GM15510 (cell line): ENCODE data around the gene MTHFD2.

Source experiments
- POLR2A ChIP-seq: IDR thresholded peaks from 3 replicates; pipeline ENCODE4 v1.6.1; 2011; ENCODE audit warnings: borderline replicate concordance; ENCODE audit not compliant: insufficient read length; ENCODE audit errors: extremely low read depth

MTHFD2 gene

GRCh38 chr2:74198461-74199274 lies at the start of gene MTHFD2:
TSS of gene MTHFD2 (plus strand) at chr2:74198615. CDS start at chr2:74198642, 27 bp downstream.
- TF ChIP-seq POLR2A: peak; percentile 99

DNA sequence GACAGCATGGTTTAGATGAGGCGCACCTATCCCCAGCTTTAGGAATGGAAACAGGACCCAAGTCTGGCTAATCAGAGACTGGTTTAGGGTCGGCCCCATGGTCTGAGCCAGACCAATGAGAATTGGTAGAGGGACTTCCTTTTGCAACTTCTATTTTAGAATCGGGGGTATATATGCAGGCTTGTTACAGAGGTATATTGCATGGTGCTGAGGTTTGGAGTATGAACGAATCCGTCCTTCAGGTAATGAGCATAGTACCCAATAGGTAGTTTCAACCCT lies 49.2 kb upstream of the MTHFD2 start:
- no peak for TF ChIP-seq POLR2A

DNA sequence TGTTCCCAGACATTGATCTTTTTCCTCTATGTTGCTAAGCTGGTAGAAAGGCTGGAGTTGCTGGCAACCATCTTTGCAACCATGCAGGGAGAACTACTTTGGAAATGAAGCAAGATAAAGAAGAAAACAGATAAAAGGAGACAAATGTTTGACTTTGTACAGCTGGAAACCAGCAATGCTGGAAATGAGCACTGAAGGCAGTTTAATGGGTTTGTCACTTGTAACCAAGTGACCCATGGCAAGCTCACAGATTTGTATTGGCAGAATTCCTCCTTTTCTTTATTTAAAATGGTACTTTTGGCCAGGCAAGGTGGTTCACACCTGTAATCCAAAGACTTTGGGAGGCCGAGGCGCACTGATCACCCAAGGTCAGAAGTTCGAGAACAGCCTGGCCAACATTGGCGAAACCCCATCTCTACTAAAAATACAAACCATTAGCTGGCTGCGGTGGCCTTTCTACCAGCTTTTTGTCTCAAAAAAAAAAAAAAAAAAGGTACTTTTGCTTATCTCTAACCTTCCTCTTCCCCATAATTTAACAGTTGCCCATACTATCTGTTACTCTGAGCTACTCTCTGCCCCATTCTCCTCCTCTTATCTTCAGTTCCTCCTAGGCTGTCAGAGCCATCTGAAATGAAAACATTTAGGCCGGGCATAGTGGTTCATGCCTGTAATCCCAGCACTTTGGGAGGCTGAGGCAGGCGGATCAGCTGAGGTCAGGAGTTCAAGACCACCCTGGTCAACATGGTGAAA lies 48.7 kb upstream of the MTHFD2 start:
- TF ChIP-seq POLR2A: no peak

- no peak for TF ChIP-seq POLR2A
Observed at GRCh38 chr2:74152954-74153353, 45.5 kb upstream of the MTHFD2 start.

DNA sequence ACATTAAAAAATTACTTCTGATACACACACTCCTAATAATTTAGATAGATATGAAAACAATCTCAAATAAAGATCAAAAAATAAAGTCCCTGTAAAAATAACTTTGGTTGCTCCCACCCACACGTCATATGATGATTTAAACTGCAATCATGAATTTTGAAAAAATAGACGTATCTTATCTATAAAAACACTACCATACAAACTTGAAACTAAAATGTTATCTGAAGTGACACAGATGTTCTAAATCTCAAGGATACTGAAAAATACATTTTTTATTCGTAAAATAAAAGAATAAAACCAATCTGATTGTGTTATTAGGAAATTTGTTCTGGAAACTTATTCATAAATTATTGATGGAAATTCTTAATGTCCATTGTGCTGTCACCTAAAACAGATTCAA lies 42.6 kb upstream of the MTHFD2 start:
- no peak for TF ChIP-seq POLR2A

DNA sequence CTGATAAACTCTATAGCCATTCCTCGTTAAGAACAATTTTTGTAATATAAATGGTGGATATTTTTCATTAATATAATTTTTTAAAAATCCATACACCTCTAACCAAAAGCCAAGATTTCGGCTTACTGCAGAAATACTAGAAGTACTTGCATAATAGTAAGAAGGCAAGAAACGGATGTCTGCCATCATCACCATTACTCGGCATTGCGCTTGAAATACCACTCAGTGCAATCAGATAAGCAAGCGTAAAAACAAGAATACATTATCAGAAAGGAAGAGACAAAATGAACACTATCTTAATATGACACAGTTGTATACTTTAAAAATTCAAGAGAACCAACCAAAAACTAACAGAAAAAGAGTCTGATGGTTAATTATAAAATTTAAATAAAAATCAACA lies 35.5 kb upstream of the MTHFD2 start:
- no peak for TF ChIP-seq POLR2A

DNA sequence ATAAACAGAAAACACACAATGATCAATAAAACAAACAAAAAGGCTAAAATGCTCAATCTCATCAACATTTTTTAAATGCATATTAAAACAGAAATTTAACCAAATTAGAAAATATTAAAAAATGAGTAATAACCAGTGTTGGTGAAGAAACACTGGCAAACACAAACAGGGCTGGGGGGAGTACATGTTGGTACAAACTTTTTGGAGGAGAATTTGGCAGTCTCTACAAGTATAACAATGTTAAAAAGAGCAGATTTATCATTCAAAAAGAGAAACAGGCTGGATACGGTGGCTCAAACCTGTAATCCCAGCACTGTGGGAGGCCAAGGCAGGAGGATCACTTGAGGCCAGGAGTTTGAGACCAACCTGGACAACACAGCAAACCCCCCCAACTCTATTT lies 33.7 kb upstream of the MTHFD2 start:
- no peak for TF ChIP-seq POLR2A

DNA sequence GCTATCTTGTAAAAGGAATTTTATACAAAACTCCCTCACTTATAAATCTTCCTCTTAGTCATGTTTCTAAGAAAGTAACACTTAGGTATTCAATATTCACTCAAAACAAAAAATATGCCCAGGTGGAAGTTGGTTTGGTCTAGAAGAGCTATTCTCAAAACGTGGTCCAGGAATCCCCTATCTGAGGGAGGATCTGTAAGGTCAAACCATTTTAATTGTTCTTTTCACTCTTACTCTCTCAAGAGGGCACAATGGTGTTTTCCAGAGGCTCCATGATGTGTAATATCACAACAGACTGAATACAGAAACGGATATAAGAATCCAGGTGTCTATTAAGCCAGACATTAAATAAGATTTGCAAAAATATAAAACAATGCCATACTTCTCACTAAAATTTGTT lies 29.7 kb upstream of the MTHFD2 start:
- no peak for TF ChIP-seq POLR2A

DNA sequence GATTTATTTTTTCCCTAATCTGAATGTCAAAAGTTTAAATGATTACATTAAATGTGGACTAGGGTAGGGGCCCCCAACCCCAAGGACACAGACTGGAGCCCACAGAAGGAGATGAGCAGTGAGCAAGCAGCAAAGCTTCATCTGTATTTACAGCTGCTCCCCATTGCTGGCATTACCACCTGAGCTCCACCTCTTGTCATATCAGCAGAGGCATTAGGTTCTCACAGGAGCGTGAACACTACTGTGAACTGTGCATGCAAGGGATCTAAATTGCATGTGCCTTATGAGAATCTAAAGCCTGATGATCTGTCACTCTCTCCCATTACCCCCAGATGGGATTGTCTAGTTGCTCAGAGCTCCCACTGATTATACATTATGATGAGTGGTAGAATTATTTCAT lies 23.5 kb upstream of the MTHFD2 start:
- no peak for TF ChIP-seq POLR2A

DNA sequence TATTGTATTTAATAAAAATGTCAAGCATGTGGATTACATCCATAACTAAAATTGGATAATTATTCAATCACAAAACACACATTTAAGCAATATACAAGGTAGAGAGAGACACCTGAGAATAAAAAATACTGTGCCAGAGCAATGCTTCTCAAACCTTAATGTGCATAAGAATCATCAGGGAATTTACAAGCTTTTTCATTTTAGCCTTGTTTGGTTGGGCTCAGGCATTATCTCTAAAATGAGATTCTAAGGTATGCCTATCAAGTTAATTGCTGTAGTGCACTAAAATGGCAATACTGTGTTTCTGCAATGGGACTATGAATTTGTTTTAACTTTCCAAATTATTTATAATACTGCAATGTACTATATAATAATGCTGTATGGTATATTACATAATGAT lies 20.7 kb upstream of the MTHFD2 start:
- TF ChIP-seq POLR2A: no peak

DNA sequence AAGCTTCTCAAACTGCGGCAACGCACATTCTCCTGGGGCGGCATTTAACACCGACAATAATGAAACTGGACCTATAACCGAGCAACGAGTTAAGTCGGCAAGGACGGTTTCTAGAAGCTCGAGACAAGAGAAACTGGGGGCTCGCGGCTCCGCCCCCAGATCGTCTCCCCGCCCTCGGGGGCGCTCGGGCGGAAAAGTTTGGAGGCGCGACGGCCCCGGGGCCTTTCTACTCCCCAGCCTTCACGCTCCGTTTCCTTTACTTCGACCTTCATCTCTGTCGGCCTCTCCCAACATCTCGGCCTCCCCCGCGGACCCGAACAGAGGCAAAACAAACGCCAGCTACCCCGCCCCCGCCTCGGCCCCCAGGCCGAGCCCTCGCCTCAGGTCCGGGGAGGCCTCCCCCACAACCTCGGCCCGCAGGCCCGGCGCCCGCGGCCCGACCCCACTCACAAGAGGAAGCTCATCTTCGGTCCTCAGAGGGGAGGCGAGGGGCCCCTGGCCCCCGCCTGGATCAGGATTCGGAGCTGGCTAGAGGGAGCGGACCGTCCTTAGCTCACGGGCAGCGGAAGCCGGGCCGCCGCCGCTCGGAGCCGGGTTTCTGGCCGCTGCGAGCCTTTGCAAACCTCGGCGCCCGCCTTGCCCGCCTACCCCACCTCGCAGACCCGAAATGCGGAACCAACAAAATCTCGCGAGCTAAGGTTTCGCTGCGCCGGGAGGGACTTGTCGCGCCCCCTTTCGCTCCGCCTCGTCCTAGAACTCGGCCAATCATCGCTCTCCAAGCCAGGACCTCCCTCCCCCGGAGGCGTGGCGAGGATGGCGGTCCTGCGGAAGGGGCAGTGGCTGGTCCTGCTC lies 20.0 kb upstream of the MTHFD2 start, which contains the start of gene MOB1A:
Gene MOB1A (minus strand): TSS at position 669 of the 852 bp plus-strand sequence. CDS start 205 bp downstream, at position 464.
- TF ChIP-seq POLR2A: peak; percentile 92

GRCh38 chr2:74179063-74179865 lies 19.2 kb upstream of the MTHFD2 start:
- no peak for TF ChIP-seq POLR2A

- no peak for TF ChIP-seq POLR2A
Observed at GRCh38 chr2:74181739-74182138, 16.7 kb upstream of the MTHFD2 start.

- no peak for TF ChIP-seq POLR2A
Observed at GRCh38 chr2:74183878-74184277, 14.5 kb upstream of the MTHFD2 start.
